HL-60 (cell line): ENCODE measurements around the gene OR7G1.

Source experiments
- POLR2AphosphoS5 ChIP-seq: IDR thresholded peaks from 2 replicates; pipeline ENCODE4 v1.6.1; 2012; ENCODE audit warnings: low read depth
- TF ChIP-seq, protein P1 (sequence below): IDR thresholded peaks from one replicate; pipeline ENCODE4 v1.5.1; 2011; ENCODE audit warnings: low read length, control low read depth, inconsistent platforms; ENCODE audit not compliant: insufficient read depth
- TF ChIP-seq, protein P2 (sequence below): IDR thresholded peaks from 2 replicates; pipeline ENCODE4 v1.6.1; 2012; ENCODE audit warnings: low read depth; ENCODE audit not compliant: insufficient replicate concordance

DNA sequence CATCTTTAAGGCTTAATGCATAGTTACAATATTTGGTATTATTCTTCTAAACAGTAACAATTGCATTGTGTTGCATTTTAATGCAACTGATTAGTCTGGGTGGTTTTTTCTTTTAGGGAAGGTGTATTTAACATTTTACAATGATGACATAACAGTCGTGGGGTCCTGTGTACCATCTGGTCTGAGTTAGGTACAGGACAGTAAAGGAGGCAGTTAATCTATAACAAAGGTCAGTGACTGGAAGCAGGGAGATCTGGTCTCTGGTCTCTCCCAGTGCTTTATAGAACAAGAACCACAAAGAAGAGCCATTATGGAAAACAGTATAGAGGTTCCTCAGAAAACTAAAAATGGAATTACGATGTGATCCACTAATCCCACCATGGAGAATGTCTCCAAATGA is 5.6 kb downstream of the OR7G1 start:
- TF ChIP-seq POLR2AphosphoS5 = no peak
- TF ChIP-seq, protein P1, sequence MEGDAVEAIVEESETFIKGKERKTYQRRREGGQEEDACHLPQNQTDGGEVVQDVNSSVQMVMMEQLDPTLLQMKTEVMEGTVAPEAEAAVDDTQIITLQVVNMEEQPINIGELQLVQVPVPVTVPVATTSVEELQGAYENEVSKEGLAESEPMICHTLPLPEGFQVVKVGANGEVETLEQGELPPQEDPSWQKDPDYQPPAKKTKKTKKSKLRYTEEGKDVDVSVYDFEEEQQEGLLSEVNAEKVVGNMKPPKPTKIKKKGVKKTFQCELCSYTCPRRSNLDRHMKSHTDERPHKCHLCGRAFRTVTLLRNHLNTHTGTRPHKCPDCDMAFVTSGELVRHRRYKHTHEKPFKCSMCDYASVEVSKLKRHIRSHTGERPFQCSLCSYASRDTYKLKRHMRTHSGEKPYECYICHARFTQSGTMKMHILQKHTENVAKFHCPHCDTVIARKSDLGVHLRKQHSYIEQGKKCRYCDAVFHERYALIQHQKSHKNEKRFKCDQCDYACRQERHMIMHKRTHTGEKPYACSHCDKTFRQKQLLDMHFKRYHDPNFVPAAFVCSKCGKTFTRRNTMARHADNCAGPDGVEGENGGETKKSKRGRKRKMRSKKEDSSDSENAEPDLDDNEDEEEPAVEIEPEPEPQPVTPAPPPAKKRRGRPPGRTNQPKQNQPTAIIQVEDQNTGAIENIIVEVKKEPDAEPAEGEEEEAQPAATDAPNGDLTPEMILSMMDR = no peak
- TF ChIP-seq, protein P2, sequence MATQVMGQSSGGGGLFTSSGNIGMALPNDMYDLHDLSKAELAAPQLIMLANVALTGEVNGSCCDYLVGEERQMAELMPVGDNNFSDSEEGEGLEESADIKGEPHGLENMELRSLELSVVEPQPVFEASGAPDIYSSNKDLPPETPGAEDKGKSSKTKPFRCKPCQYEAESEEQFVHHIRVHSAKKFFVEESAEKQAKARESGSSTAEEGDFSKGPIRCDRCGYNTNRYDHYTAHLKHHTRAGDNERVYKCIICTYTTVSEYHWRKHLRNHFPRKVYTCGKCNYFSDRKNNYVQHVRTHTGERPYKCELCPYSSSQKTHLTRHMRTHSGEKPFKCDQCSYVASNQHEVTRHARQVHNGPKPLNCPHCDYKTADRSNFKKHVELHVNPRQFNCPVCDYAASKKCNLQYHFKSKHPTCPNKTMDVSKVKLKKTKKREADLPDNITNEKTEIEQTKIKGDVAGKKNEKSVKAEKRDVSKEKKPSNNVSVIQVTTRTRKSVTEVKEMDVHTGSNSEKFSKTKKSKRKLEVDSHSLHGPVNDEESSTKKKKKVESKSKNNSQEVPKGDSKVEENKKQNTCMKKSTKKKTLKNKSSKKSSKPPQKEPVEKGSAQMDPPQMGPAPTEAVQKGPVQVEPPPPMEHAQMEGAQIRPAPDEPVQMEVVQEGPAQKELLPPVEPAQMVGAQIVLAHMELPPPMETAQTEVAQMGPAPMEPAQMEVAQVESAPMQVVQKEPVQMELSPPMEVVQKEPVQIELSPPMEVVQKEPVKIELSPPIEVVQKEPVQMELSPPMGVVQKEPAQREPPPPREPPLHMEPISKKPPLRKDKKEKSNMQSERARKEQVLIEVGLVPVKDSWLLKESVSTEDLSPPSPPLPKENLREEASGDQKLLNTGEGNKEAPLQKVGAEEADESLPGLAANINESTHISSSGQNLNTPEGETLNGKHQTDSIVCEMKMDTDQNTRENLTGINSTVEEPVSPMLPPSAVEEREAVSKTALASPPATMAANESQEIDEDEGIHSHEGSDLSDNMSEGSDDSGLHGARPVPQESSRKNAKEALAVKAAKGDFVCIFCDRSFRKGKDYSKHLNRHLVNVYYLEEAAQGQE = no peak
